MM.1S (cell line): ENCODE measurements around the gene OR2T3.
"Not testable (repeated sequence)": the region's sequence is repeated elsewhere in the genome, so short reads cannot be mapped to it uniquely, and the experiment has no call there.

ENCODE experiments used
- EZH2phosphoT487 ChIP-seq: fragments of 300-600 bp; sonication (generic); IDR thresholded peaks from 2 replicates; pipeline ENCODE4 v1.6.1; 2018; ENCODE audit warnings: antibody characterized with exemption, low read length
- TF ChIP-seq, protein P1 (sequence below): fragments of 300-600 bp; sonication (generic); IDR thresholded peaks from 2 replicates; pipeline ENCODE4 v1.5.1; 2016; ENCODE audit warnings: antibody characterized with exemption, low read length, mixed read lengths

DNA sequence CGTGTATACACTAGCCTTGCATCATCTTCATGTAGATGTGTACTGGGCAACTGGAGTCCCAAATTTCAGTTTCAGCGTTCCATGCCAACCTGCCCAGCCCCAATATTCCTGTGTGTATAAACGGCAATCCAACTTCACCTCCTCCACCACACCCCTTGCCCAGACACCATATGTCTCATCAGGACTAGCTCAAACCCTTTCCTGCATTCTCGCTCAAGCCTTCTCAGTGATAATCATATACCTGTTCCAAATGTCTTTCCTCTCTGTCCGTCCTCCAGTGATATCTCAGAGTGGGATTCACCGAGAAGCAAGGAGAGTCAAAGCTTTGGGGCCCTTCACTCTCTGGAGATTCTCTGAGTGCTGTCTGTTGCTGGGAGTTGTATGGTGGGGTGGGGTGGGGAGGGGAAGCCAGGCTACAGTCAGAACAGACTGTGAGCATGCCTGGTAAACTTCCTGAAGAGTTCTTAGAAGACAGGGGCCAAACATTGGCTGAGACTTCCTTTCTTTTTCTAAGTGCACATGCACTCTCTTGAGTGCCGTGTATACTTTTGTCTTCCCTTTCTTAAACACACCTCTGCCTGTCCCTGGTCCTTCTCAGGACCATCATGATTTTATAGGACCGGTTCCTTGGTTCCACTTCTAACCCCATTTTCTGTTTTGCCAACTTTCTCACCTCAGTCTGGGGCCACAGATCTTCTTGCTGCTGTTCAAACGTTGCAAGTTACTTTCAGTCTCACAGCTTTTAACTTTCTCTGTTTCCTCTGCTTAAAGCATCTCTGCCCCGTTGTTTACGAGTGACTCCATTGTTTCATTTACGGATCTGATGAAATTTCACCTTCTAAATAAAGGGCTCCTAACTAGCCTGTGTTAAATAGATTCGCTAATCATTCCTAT lies 8.8 kb downstream of the OR2T3 start:
- TF ChIP-seq, protein P1, sequence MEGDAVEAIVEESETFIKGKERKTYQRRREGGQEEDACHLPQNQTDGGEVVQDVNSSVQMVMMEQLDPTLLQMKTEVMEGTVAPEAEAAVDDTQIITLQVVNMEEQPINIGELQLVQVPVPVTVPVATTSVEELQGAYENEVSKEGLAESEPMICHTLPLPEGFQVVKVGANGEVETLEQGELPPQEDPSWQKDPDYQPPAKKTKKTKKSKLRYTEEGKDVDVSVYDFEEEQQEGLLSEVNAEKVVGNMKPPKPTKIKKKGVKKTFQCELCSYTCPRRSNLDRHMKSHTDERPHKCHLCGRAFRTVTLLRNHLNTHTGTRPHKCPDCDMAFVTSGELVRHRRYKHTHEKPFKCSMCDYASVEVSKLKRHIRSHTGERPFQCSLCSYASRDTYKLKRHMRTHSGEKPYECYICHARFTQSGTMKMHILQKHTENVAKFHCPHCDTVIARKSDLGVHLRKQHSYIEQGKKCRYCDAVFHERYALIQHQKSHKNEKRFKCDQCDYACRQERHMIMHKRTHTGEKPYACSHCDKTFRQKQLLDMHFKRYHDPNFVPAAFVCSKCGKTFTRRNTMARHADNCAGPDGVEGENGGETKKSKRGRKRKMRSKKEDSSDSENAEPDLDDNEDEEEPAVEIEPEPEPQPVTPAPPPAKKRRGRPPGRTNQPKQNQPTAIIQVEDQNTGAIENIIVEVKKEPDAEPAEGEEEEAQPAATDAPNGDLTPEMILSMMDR, result not testable (repeated sequence)
- not testable (repeated sequence) for TF ChIP-seq EZH2phosphoT487
